Measurements from ENCODE around the gene MAP3K2. TPM values are rescaled to one million over a fixed set of nuclear protein-coding genes. Genes with fewer than 3 reads are reported as not detected.

The MAP3K2 gene
- total and polyA plus RNA-seq, 10 of the 15 experiments (the other 5 are each of a cell fraction or from before 2014, with no cell fraction given), result 2.7 to 39.6 (median 16.1) TPM

DNA sequence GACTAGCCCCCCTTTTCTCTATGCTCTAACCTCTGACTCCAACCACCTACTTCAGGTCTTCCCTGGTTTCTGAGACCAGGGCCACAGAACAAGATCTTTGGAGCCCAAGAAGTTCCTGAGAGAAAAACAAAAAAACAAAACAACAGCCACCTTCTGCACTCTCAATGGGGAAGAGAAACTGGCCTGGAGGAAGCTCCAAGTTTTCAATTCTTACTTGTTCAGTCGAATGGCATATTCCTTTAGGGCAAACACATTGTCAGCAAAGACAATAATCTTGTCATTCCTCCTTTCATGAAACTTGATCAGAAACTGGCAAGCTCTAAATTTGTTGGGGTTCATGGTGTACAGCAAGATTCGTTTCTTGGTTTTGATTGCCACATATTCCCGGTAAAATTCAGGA, 108.8 kb downstream of the MAP3K2 start:
- H3K4me1 ChIP-seq (ENCODE audit: control insufficient read depth, insufficient read depth, low read length), result peaks cover 6% of the 10 kb centered on the region; the same call in 1 of the 2 replicates
- no TSS peak for BruUV-seq (replicated peaks)
- no peak for ATAC-seq
- no peaks in the 10 kb centered on the region; the same call in 1 of the 2 replicates for H4K20me1 ChIP-seq (ENCODE audit: control insufficient read depth, insufficient read depth)
- no peak for DNase-seq (ENCODE audit: low read depth, low spot score)
- ChIA-PET RAD21 (ENCODE audit: unreplicated experiment) (interaction anchor here (1.1 kb wide), 1 partner anchor 14 kb away, joined by 3 read pairs; no protein-coding TSS in a partner anchor), POLR2A (interaction anchor here (1.1 to 1.8 kb wide), 2 partner anchors 9 to 15 kb away, joined by 7 to 11 read pairs; partner anchors contain the start of gene ERCC3), SMC1A (ENCODE audit: uncharacterized antibody, unreplicated experiment) (interaction anchor here (0.9 to 3.3 kb wide), 3 partner anchors 15 to 200 kb away, joined by 4 to 13 read pairs (median 6); partner anchors contain the start of gene ERCC3), CTCF (interaction anchor here (0.7 to 1.6 kb wide), 5 partner anchors 14 to 200 kb away, joined by 3 to 5 read pairs (median 3); partner anchors contain the start of gene ERCC3)
- no peak overlapping the region for H3K9ac ChIP-seq (ENCODE audit: control insufficient read depth, insufficient read depth, low read length)
- FAIRE-seq, result no peak
- peaks cover 4% of the 10 kb centered on the region; the same call in 2 of the 3 replicates for H3K9me3 ChIP-seq (replicated peaks; ENCODE audit: control insufficient read depth, insufficient read depth, low read length)
- H3K79me2 ChIP-seq (ENCODE audit: control insufficient read depth, insufficient read depth, low read length), result peaks cover 3% of the 10 kb centered on the region
- H3K27ac ChIP-seq (ENCODE audit: control insufficient read depth, insufficient read depth), result no peak overlapping the region
- H3K36me3 ChIP-seq (ENCODE audit: control insufficient read depth in 2 of 2, insufficient read depth in 2 of 2, low read length in 1 of 2), result peaks cover 19 to 44% of the 10 kb centered on the region in 2 experiments
- H3K4me3 ChIP-seq, result no peak overlapping the region
- H2AFZ ChIP-seq (ENCODE audit: control insufficient read depth, low read depth, low read length), result no peak overlapping the region
- no peak overlapping the region for H3K4me2 ChIP-seq (ENCODE audit: control insufficient read depth, insufficient read depth)
- TF ChIP-seq, protein P1, sequence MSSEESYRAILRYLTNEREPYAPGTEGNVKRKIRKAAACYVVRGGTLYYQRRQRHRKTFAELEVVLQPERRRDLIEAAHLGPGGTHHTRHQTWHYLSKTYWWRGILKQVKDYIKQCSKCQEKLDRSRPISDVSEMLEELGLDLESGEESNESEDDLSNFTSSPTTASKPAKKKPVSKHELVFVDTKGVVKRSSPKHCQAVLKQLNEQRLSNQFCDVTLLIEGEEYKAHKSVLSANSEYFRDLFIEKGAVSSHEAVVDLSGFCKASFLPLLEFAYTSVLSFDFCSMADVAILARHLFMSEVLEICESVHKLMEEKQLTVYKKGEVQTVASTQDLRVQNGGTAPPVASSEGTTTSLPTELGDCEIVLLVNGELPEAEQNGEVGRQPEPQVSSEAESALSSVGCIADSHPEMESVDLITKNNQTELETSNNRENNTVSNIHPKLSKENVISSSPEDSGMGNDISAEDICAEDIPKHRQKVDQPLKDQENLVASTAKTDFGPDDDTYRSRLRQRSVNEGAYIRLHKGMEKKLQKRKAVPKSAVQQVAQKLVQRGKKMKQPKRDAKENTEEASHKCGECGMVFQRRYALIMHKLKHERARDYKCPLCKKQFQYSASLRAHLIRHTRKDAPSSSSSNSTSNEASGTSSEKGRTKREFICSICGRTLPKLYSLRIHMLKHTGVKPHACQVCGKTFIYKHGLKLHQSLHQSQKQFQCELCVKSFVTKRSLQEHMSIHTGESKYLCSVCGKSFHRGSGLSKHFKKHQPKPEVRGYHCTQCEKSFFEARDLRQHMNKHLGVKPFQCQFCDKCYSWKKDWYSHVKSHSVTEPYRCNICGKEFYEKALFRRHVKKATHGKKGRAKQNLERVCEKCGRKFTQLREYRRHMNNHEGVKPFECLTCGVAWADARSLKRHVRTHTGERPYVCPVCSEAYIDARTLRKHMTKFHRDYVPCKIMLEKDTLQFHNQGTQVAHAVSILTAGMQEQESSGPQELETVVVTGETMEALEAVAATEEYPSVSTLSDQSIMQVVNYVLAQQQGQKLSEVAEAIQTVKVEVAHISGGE (CRISPR knock-in tag; IDR thresholded peaks at IDR 0.05), result no peak
- peak; percentile 37; the same call in 1 of the 2 replicates for TF ChIP-seq SPI1 (IDR thresholded peaks at IDR 0.05; ENCODE audit: borderline replicate concordance, insufficient read depth, low read depth, low read length)
- TF ChIP-seq SIX5 (IDR thresholded peaks at IDR 0.05; ENCODE audit: low read depth, low read length, severe bottlenecking), result no peak
- 67% methylated on average over 3 of the region's 3 CpGs for WGBS (ENCODE audit: insufficient coverage, insufficient replicate concordance, low lambda C conversion rate, missing lambda C conversion rate)
- intact Hi-C loops (cut with micrococcal nuclease; ENCODE audit: unreplicated experiment) (no loop called here), in situ Hi-C loops (cut with MboI) (no loop called here)
- H3K27me3 ChIP-seq (replicated peaks in 1 of 2; ENCODE audit: control insufficient read depth in 2 of 2, insufficient read depth in 2 of 2, low read length in 1 of 2), result no peaks in the 10 kb centered on the region
